Right atrium auricular region (tissue), 2 donors: ENCODE measurements around the gene PTS. TPM values are rescaled to one million over a fixed set of nuclear protein-coding genes. Genes with fewer than 3 reads are reported as not detected.

Source experiments
- DNase-seq: peaks from one replicate; pipeline ENCODE4 v3.0.0-alpha.2; 2019; ENCODE audit warnings: low spot score
- H3K27ac ChIP-seq, 2 donors: fragments of 200-600 bp; sonication (generic); 1 replicate in 1 of 2; 2 replicates in 1 of 2; pipeline ENCODE4 v1.5.1; 2016 to 2019
- H3K27me3 ChIP-seq, 2 donors: fragments of 200-600 bp; sonication (generic); one replicate each; pipeline versions ENCODE4 v1.5.1 to v1.6.0; 2017 to 2019
- H3K36me3 ChIP-seq: fragments of 200-600 bp; sonication (generic); one replicate; pipeline ENCODE4 v1.5.1; 2016
- H3K4me1 ChIP-seq, 2 donors: fragments of 200-600 bp; sonication (generic); one replicate each; pipeline versions ENCODE4 v1.5.1 to v1.6.0; 2017 to 2019
- H3K4me3 ChIP-seq, 2 donors: fragments of 200-600 bp; sonication (generic); 1 replicate in 1 of 2; 2 replicates in 1 of 2; pipeline ENCODE4 v1.5.1; 2017 to 2019; ENCODE audit warnings: mild to moderate bottlenecking in 1 of 2, moderate library complexity in 1 of 2
- H3K9me3 ChIP-seq, 2 donors: fragments of 200-600 bp; sonication (generic); one replicate each; pipeline ENCODE4 v1.5.1; 2019
- CTCF ChIP-seq, 2 donors: fragments of 200-600 bp; sonication (generic); IDR thresholded peaks; one replicate each; pipeline ENCODE4 v1.5.1; 2019; ENCODE audit warnings: antibody characterized with exemption in 2 of 2
- total RNA-seq, 2 donors: library from RNA; depleted of rRNA; stranded (reverse); fragments of >200 nt; gene quantifications; one replicate each; pipeline ENCODE4 v1.1.0, GENCODE V29; 2016

PTS gene
- total RNA-seq, 2 donors from 2014 or later = 18.1 to 19.5 TPM

- Histone ChIP-seq H3K27ac (no peak overlapping the region), H3K4me1 (peaks cover 0 to 7% of the 10 kb centered on the region in 2 donors), H3K9me3 (no peaks in the 10 kb centered on the region), H3K27me3 (no peaks in the 10 kb centered on the region), H3K36me3 (peaks cover 24% of the 10 kb centered on the region), H3K4me3 (no peak overlapping the region)
- no peak for DNase-seq
- TF ChIP-seq CTCF (IDR thresholded peaks at IDR 0.05) = no peak
Observed at GRCh38 chr11:112213753-112214152, 12.5 kb upstream of the PTS start.

- no peak overlapping the region for H3K4me3 ChIP-seq
- H3K27me3 ChIP-seq = no peaks in the 10 kb centered on the region
- TF ChIP-seq CTCF (IDR thresholded peaks at IDR 0.05) = no peak
- H3K9me3 ChIP-seq = no peaks in the 10 kb centered on the region
- DNase-seq = no peak
- no peak overlapping the region for H3K27ac ChIP-seq
- H3K36me3 ChIP-seq = peaks cover 24% of the 10 kb centered on the region
- peaks cover 0 to 7% of the 10 kb centered on the region in 2 donors for H3K4me1 ChIP-seq
Observed at GRCh38 chr11:112215621-112216020, 10.6 kb upstream of the PTS start.

GRCh38 chr11:112216561-112217105 lies 9.6 kb upstream of the PTS start:
- H3K27me3 ChIP-seq = no peaks in the 10 kb centered on the region
- no peak overlapping the region for H3K27ac ChIP-seq
- no peak for TF ChIP-seq CTCF (IDR thresholded peaks at IDR 0.05)
- no peak for DNase-seq
- H3K4me3 ChIP-seq = no peak overlapping the region
- H3K9me3 ChIP-seq = no peaks in the 10 kb centered on the region
- peaks cover 24% of the 10 kb centered on the region for H3K36me3 ChIP-seq
- peaks cover 0 to 7% of the 10 kb centered on the region in 2 donors for H3K4me1 ChIP-seq

DNA sequence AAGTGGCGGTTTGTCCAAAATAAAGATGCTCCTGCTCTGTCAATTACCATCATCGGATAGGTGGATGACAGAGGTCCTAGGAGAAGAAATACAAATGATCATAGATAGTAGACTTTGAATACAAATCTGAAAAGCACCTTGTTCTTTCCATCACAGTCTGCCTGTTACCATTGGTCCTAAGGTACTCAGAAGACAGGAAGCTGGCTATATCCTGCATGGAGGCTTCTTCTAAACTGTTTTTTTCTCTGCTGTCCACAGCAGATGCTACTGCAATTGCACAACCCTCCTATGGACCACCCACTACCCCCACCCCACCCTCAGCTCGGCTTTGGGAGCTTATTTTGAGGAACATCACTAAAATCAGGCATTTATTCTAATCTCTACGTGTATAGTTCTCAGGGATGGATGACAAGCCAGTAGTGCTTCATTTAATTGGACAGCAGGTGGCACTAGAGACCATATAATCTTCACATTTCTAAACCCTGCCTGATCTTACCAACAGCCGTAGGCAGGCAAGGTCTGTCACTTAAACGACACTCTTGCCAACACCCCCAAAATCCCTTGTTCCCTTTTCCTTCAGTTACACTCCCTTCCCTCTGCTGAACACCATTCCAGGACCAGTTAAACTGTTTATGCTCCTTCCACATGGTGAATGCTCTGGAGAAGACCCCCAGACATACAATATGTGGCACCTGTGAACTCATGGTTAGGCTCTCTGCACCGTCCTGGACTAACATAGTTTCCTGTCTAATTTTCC lies 6.6 kb upstream of the PTS start:
- peak; percentile 50 to 86 for TF ChIP-seq CTCF (IDR thresholded peaks at IDR 0.05)
- Histone ChIP-seq H3K27me3 (no peaks in the 10 kb centered on the region), H3K9me3 (no peaks in the 10 kb centered on the region), H3K4me1 (no peaks in the 10 kb centered on the region), H3K27ac (no peak overlapping the region), H3K4me3 (no peak overlapping the region), H3K36me3 (peaks cover 25% of the 10 kb centered on the region)
- DNase-seq = no peak

- H3K36me3 ChIP-seq = peaks cover 20% of the 10 kb centered on the region
- no peaks in the 10 kb centered on the region for H3K9me3 ChIP-seq
- H3K4me1 ChIP-seq = no peaks in the 10 kb centered on the region
- no peak for TF ChIP-seq CTCF (IDR thresholded peaks at IDR 0.05)
- H3K27ac ChIP-seq = no peak overlapping the region
- no peak overlapping the region for H3K4me3 ChIP-seq
- H3K27me3 ChIP-seq = no peaks in the 10 kb centered on the region
- no peak for DNase-seq
Observed at GRCh38 chr11:112221274-112221835, 4.9 kb upstream of the PTS start.
